ENCODE measurements around the gene ERFL.

DNA sequence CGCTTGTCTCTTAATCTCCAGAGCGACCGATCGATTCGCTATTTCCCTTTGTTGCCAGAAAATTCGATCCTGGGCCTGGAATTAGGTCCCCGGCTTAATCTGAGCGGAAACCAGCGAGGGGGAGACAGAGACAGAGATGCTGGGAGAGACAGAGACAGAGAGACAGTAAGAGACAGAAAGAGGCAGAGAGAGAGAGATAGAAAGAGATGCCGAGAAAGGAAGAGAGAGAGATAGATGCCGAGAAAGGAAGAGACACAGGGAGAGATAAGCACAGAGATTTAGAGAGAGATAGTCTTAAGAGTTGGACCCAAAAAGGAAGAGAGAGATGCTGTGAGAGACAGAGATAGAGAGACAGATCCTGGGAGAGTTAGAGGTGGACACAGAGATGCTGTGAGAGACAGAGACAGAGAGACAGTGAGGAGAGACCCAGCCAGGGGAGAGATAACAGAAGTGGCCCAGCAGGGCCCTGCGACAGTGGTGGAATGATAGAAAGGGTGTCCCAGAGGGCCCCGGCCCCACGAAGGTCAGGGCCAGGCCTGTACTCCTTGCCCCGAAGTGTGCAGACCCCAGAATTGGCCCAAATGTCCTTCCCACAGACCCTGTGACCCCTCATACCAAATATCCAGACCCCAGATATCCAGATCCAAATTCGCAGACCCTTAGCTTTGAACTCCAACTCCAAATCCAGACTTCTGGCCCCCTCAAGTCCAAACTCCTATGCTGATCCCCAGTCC lies 1.3 kb downstream of the ERFL start:
- TF ChIP-seq, protein P1, sequence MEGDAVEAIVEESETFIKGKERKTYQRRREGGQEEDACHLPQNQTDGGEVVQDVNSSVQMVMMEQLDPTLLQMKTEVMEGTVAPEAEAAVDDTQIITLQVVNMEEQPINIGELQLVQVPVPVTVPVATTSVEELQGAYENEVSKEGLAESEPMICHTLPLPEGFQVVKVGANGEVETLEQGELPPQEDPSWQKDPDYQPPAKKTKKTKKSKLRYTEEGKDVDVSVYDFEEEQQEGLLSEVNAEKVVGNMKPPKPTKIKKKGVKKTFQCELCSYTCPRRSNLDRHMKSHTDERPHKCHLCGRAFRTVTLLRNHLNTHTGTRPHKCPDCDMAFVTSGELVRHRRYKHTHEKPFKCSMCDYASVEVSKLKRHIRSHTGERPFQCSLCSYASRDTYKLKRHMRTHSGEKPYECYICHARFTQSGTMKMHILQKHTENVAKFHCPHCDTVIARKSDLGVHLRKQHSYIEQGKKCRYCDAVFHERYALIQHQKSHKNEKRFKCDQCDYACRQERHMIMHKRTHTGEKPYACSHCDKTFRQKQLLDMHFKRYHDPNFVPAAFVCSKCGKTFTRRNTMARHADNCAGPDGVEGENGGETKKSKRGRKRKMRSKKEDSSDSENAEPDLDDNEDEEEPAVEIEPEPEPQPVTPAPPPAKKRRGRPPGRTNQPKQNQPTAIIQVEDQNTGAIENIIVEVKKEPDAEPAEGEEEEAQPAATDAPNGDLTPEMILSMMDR (IDR thresholded peaks at IDR 0.05; ENCODE audit: insufficient read depth, low read length), result no peak
- TF ChIP-seq GABPA (IDR thresholded peaks at IDR 0.05; ENCODE audit: low read depth) (no peak), POLR2AphosphoS5 (IDR thresholded peaks at IDR 0.05; ENCODE audit: low read depth) (no peak), SPI1 (IDR thresholded peaks at IDR 0.05; ENCODE audit: borderline replicate concordance, low read depth) (no peak)
- TF ChIP-seq, protein P2, sequence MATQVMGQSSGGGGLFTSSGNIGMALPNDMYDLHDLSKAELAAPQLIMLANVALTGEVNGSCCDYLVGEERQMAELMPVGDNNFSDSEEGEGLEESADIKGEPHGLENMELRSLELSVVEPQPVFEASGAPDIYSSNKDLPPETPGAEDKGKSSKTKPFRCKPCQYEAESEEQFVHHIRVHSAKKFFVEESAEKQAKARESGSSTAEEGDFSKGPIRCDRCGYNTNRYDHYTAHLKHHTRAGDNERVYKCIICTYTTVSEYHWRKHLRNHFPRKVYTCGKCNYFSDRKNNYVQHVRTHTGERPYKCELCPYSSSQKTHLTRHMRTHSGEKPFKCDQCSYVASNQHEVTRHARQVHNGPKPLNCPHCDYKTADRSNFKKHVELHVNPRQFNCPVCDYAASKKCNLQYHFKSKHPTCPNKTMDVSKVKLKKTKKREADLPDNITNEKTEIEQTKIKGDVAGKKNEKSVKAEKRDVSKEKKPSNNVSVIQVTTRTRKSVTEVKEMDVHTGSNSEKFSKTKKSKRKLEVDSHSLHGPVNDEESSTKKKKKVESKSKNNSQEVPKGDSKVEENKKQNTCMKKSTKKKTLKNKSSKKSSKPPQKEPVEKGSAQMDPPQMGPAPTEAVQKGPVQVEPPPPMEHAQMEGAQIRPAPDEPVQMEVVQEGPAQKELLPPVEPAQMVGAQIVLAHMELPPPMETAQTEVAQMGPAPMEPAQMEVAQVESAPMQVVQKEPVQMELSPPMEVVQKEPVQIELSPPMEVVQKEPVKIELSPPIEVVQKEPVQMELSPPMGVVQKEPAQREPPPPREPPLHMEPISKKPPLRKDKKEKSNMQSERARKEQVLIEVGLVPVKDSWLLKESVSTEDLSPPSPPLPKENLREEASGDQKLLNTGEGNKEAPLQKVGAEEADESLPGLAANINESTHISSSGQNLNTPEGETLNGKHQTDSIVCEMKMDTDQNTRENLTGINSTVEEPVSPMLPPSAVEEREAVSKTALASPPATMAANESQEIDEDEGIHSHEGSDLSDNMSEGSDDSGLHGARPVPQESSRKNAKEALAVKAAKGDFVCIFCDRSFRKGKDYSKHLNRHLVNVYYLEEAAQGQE (IDR thresholded peaks at IDR 0.05; ENCODE audit: insufficient replicate concordance, low read depth), result no peak
